ENCODE data around the gene TMUB1.

Gene TMUB1

GRCh38 chr7:151083071-151083823, at the start of gene TMUB1:
TSS of gene TMUB1 (minus strand) at chr7:151083493. CDS start at chr7:151082563, 930 bp downstream.
- DNase-seq (ENCODE audit: insufficient read length, low spot score): peak; percentile 77
- FAIRE-seq: peak; percentile 73

DNA sequence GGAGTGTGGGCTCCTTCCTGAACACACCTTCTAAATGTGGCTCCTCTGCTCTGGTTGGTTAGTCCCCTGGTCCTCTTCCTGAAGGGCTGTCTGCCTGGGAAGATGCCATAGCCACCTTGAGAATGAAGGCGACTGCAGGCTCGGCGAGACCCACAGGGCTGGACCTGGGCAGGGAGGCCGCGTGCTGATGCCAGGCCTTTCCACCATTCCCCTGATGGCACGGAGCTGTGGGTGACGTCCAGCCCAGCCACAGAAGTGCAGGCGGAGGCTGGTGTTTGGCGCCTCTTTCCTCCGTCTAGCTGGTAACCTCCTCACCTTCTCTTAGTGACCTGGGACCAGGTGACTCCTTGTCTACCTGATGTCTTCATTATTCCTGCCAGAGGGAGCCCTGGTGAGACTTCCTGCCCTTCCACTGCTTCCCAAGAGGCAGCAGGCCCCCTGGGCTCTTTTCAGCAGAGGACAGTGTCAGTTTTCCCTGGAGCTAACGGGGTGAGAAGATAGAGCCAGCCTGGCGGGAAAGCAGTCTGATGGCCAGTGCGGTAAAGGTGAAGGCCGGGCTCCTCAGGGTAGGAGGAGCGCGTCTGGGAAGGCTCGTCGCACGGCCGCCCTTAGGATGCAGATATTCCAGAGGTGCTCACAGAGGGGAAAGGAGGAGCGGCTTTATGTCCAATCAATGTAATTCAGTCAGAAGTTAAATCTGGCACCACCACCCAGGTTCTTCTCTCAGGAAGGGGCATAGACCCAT, 49.3 kb upstream of the TMUB1 start:
- FAIRE-seq (no peak), DNase-seq (ENCODE audit: insufficient read length, low spot score) (no peak)

DNA sequence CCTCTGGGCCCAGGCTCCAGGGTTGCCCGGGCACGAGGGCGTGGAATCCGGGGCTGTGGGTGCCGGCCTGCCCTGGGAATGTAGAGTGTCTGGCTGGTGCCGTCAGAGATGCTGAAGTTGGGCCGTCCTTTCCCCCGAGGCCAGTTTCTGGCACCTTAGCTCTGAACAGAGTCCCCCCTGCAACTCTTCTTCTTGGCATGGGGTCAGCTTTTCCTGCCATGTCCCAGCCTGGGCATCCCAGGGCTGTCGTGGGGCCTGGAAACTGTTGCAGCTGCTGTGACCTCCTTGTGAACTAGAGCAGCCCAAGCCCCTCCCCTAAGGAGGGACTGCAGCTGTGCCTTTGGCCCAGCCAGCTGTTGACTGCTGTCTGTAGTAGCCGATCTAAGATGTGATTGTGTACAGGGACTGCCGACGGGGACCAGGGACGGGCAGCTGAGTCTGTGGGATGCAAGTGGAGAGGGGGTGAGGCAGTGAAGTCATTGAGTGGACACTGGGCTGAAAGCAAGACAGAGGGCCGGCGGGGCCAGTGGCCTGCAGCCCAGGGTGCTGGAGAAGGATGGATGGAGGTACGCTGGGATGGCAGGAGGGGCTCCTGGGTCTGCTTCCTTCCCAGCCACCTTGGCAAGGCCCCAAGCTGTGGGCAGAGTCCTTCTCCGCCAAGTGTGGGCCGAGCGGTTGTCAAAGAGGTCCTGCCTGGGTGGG, 48.5 kb upstream of the TMUB1 start:
- DNase-seq (ENCODE audit: insufficient read length, low spot score) (no peak), FAIRE-seq (no peak)

- DNase-seq (ENCODE audit: insufficient read length, low spot score) (no peak), FAIRE-seq (no peak)
Observed at GRCh38 chr7:151131224-151131591, 47.9 kb upstream of the TMUB1 start.

DNA sequence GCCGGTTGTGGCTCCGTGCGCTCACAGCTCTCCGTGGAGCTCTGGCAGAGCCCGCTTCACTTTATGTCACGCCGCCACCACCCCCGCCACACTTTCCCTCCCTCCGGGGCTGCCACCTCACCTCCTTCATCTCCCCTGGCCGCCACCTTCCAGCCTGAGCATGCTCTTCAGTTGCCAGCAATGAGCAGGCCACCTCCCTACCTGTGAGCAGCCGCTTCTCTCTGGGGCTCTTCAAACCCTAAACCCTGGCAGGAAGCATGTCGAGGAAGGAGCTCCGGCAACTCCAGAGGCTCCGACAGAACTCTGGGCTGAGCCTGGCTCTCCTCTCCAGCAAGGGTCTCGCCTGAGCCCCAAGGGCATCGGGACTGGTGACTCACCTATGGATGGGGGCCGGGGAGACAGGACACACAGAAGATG, 47.5 kb upstream of the TMUB1 start:
- no peak for FAIRE-seq
- DNase-seq (ENCODE audit: insufficient read length, low spot score): no peak

GRCh38 chr7:151129960-151130591, 46.8 kb upstream of the TMUB1 start:
- no peak for FAIRE-seq
- no peak for DNase-seq (ENCODE audit: insufficient read length, low spot score)

GRCh38 chr7:151129117-151129959, 46.0 kb upstream of the TMUB1 start:
- DNase-seq (ENCODE audit: insufficient read length, low spot score) (no peak), FAIRE-seq (no peak)

- DNase-seq (ENCODE audit: insufficient read length, low spot score) (no peak), FAIRE-seq (no peak)
Observed at GRCh38 chr7:151128716-151129115, 45.4 kb upstream of the TMUB1 start.

- DNase-seq (ENCODE audit: insufficient read length, low spot score) (no peak), FAIRE-seq (no peak)
Observed at GRCh38 chr7:151128144-151128543, 44.9 kb upstream of the TMUB1 start.

DNA sequence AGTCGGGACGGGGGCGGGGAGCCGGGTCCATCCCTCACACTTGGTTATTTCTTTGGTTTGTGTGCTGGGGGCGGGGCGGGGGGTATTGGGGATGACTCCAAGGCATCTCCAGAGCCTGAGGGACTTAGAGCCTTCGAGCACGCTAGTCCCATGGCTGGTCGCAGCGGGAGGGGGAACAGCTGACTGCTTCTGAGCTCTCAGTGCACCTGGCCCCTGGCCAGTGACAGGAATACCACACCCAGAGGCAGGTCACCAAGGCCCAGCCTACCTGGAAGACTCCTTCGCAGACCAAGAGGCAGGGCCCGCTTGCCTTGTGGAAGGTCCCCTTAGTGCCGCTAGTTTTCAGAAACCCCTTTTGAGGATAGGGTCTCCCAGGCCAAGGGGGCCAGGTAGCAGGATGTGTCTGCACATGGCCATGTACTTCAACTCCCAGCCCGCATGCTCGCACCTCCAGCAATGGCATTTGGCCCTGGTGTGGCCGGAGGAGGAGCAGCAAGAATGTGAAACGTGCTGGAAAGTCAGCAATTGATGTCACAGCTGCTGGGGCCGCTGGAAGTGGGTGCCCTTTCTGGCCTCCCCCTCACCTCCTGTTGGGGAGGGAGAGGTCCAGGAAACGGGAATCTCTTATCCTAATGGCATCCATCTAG, 43.3 kb upstream of the TMUB1 start:
- FAIRE-seq: no peak
- DNase-seq (ENCODE audit: insufficient read length, low spot score): no peak

DNA sequence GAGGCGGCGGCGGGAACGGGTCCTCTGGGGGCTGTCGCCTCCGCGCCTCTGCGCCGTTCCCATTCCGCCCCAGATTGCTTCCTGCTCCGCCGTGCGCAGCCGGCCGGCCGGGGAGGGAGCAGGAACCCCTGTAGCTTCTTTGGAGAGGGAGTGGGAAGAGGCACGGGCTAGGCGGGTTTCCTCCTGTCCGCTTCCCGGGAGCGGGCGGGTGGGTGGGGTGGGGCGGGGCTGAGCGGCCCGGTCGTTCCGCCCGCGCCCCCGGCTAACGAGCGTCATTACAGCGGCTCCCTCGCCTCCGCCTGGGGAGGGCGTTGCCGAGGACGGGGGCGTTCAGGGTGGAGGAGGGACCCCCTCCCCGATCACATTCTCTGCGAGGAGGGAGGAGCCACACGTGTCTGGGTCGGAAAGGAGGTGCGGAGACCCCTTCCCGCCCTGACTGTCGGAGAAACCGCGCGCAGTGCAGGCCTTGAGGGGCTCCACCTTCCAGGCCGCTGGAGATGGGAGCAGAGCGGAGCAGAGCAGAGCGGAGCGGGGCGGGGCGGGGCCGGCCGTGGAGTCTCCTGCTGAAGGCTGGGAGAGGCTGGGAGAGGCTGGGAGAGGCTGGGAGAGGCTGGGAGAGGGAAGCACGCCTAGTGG, 42.7 kb upstream of the TMUB1 start:
- FAIRE-seq: no peak
- DNase-seq (ENCODE audit: insufficient read length, low spot score): no peak

GRCh38 chr7:151125470-151125845, 42.2 kb upstream of the TMUB1 start:
- FAIRE-seq: no peak
- no peak for DNase-seq (ENCODE audit: insufficient read length, low spot score)

DNA sequence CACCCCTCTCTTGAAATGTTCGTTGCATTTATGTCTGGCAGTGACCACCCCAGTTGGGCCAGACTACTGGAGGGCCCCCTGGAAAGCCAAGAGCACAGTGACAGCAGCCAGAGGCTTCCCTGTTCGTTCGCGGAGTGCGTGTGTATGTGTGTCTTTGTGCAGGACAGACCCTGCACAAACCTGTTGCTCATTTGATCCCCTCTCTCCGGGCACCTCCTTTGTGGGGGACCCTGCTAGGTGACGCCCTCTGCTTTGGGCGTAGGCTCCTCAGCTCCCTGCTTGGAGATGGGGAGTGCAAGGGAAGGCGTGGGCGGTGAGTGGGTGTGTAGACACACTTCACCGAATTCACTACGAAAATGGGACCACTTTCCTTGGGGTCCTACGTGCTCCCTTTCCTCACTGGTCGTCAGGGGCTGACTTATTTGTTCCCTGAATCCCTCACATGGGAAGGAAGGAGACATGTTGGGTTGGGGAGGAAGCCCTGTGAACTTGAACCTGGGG, 41.7 kb upstream of the TMUB1 start:
- no peak for FAIRE-seq
- no peak for DNase-seq (ENCODE audit: insufficient read length, low spot score)

DNA sequence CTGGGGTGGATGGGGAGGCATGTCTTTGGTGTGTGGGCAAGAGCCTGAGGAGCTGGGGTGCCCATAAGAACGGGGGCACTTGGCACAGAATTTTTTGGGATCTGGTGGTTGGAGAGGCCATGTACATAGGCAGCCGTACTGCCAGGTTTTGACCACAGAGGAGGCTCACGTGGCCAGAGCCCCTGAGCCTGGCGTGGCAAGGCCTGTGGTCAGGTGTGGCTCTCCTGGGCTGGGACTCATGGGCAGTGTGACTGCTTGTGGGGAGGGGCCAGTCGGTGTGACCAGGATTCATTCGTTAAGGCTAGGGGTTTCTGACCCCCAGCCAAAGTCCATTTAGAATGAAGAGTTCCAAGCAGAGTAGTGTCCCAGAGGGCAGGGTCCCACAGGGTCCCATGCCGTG, 41.2 kb upstream of the TMUB1 start:
- DNase-seq (ENCODE audit: insufficient read length, low spot score) (no peak), FAIRE-seq (no peak)

DNA sequence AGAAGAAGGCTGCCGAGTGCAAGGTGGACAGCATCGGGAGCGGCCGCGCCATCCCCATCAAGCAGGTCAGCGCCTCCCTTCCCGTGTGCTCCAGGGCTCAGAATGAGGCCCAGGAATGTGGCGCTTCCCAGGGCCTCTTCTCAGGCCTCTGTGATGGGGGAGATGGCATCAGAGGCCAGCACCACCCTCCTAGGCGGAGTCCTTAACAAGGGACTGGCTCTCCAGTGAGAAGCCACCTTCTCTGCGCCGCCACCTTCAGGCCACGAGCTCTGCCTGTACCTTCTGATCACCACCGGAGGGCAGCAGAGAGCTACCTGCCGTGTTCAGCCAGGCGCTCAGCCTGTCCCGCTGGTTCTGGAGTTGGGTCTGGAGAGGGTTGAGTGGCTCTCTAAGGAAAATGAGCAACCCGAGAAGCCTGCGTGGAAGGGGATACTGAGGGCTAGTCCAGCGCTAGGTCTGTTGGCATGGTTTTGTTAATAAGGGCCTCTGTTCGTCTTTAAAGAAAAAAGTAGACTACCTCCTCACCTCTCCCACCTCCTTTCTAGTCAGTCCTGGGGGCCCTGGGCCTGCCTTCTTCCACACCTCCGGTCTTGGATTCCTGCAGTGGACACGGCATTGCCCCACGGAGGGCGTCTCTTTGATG, 40.6 kb upstream of the TMUB1 start:
- peak; percentile 100 for DNase-seq (ENCODE audit: insufficient read length, low spot score)
- FAIRE-seq: peak; percentile 83

DNA sequence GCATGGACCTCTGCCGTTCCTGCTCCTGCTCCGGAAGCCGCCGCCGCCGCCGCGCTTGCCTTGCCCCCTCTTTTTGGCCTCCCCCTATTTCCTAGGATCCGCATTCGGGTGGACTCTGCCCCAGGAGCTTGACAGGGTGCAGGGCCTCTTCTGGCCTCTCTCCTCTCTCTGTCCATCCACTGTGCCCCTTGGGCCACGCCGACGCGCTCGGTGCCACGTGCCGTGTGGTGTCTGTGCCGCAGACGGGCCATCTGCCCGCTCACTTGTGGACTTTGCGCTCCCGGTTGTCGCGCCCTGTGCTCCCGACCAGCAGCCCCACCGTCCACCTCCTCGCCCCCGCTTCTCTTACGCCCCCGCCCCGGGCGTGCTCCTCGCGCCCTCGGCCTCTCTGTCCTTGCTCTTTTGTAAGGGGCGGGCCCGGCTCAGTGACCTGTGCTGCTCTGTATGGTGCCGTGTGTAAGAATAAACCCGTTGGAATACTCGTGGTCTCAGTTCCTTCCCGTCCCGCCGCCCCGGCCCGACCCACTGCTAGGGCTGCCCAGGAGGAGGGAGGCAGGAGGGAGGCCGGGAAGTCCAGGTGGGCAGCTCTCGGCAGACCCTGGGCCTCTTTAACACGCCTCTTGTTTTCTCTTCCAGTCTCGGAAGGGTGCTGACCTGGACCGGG, 40.0 kb upstream of the TMUB1 start:
- no peak for DNase-seq (ENCODE audit: insufficient read length, low spot score)
- no peak for FAIRE-seq

DNA sequence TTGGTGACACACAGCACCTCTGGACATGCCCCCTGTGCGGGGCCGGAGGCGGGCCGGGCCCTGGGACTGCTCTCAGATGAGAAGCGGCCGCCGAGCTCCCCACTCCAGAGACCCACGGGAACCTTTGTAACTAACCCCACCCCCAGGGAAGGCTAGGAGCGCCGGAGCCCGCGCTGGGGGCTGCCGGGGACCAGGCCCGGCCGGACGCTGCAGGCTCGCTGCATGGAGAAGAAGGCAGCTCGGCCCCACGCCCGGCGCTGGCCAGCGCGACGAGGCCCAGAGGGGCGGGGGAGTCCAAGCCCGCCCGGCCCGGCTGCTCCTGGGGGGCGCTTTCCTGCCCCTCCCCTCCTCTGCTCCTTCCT, 39.5 kb upstream of the TMUB1 start:
- DNase-seq (ENCODE audit: insufficient read length, low spot score) (no peak), FAIRE-seq (no peak)

DNA sequence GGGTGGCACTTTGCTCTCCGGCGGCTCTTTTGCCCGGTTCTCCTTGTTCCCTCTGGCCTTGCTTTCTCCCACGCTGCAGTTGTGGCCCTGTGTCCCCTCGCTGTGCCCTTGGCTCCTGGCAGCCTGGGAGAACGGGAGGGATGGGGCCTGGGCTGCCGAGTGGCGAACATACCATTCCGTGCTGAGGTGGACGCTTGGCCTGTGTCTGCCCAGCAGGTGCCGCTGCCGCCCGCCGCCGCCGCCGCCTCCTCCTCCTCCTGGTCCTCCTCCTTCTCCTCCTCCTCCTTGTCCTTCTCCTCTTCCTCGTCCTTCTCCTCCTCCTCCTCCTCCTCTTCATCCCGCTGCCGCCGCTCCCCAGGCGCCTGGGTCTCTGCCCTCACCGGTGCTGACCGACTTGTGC, 39.0 kb upstream of the TMUB1 start:
- FAIRE-seq: no peak
- DNase-seq (ENCODE audit: insufficient read length, low spot score): no peak
